GM21526 (cell line): ENCODE data around the gene CBX3.
"Not testable (repeated sequence)": the region's sequence is repeated elsewhere in the genome, so short reads cannot be mapped to it uniquely, and the experiment has no call there.

Experiments used
- ATAC-seq: cut with Tn5 transposase; IDR thresholded peaks from one replicate; pipeline ENCODE4 v1.9.1; 2021; ENCODE audit warnings: moderate library complexity; ENCODE audit not compliant: unreplicated experiment, low FRiP score

CBX3 gene

GRCh38 chr7:26186364-26187311 is 14.9 kb upstream of the CBX3 start:
- ATAC-seq, result no peak

- no peak for ATAC-seq
Measured at GRCh38 chr7:26187380-26188205, 14.0 kb upstream of the CBX3 start.

GRCh38 chr7:26188206-26188956 is 13.2 kb upstream of the CBX3 start:
- no peak for ATAC-seq

GRCh38 chr7:26188957-26189541 is 12.5 kb upstream of the CBX3 start:
- ATAC-seq, result no peak

- no peak for ATAC-seq
Measured at GRCh38 chr7:26189697-26190096, 11.8 kb upstream of the CBX3 start.

- ATAC-seq, result no peak
Measured at GRCh38 chr7:26190417-26190869, 11.1 kb upstream of the CBX3 start.

- ATAC-seq, result no peak
Measured at GRCh38 chr7:26191233-26191973, 10.1 kb upstream of the CBX3 start.

GRCh38 chr7:26191974-26192479 is 9.5 kb upstream of the CBX3 start:
- no peak for ATAC-seq

GRCh38 chr7:26192485-26193087 is 9.0 kb upstream of the CBX3 start:
- ATAC-seq, result no peak

GRCh38 chr7:26193432-26194207 is 7.9 kb upstream of the CBX3 start:
- ATAC-seq, result no peak

- not testable (repeated sequence) for ATAC-seq
Measured at GRCh38 chr7:26194764-26195163, 6.8 kb upstream of the CBX3 start.

- ATAC-seq, result no peak
Measured at GRCh38 chr7:26195182-26195581, 6.4 kb upstream of the CBX3 start.

GRCh38 chr7:26195867-26196657 is 5.5 kb upstream of the CBX3 start:
- no peak for ATAC-seq

GRCh38 chr7:26197153-26198115 is 4.1 kb upstream of the CBX3 start:
- no peak for ATAC-seq

GRCh38 chr7:26198133-26198780 is 3.3 kb upstream of the CBX3 start:
- no peak for ATAC-seq

- no peak for ATAC-seq
Measured at GRCh38 chr7:26198781-26199169, 2.8 kb upstream of the CBX3 start.
